Measurements from ENCODE around the gene NAXE. TPM values are rescaled to one million over a fixed set of nuclear protein-coding genes. Genes with fewer than 3 reads are reported as not detected.
"Not testable (repeated sequence)": the region's sequence is repeated elsewhere in the genome, so short reads cannot be mapped to it uniquely, and the experiment has no call there.

Gene NAXE
- total and polyA plus RNA-seq, 2 experiments from 2014 or later, result 117 to 198 TPM

DNA sequence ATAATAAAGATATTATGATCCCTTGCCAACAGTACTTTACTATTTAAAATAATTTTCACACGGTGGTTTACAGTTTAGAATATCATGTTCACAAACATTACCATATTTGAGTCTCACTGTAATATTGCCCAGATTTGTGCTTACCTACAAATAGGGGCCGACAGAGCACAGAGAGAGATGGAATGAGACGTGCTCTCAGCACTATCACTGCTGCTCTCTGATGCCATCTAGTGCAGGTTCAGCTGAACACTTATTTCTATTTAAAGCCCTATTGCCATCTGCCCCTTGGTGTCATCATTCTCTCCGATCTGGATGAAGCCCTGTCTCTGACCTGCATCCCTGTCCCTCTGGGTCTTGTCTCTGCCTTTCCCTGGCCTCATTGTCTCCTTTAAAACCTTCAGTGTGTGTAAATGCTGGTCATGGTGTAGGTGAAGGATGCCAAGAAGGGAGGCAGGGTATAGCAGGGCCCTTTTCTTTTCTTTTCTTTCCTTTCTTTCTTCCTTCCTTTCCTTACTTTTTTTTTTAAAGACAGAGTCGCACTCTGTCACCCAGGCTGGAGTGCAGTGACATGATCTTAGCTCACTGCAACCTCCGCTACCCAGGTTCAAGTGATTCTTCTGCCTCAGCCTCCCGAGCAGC is 16.6 kb downstream of the NAXE start:
- Histone ChIP-seq H3K27ac (no peak overlapping the region), H2AFZ (no peak overlapping the region), H3K4me2 (no peak overlapping the region), H3K27me3 (no peaks in the 10 kb centered on the region), H3K4me1 (ENCODE audit: insufficient read depth) (no peaks in the 10 kb centered on the region), H3K4me3 (no peak overlapping the region), H3K9me3 (ENCODE audit: low read depth) (no peaks in the 10 kb centered on the region), H3K79me2 (no peaks in the 10 kb centered on the region), H3K9me2 (replicated peaks; ENCODE audit: insufficient read depth) (no peaks in the 10 kb centered on the region), H4K20me1 (ENCODE audit: insufficient read depth, poor library complexity, severe bottlenecking) (no peaks in the 10 kb centered on the region), H3K36me3 (replicated peaks; ENCODE audit: insufficient read depth, low read depth) (no peaks in the 10 kb centered on the region)
- 37% methylated on average over 7 of the region's 7 CpGs for WGBS (ENCODE audit: low lambda C conversion rate, missing lambda C conversion rate)
- TF ChIP-seq EZH2 (IDR thresholded peaks at IDR 0.05; ENCODE audit: borderline replicate concordance) (no peak), EZH2phosphoT487 (IDR thresholded peaks at IDR 0.05; ENCODE audit: low read depth, severe bottlenecking, unreplicated experiment) (no peak)
- TF ChIP-seq, protein P1, sequence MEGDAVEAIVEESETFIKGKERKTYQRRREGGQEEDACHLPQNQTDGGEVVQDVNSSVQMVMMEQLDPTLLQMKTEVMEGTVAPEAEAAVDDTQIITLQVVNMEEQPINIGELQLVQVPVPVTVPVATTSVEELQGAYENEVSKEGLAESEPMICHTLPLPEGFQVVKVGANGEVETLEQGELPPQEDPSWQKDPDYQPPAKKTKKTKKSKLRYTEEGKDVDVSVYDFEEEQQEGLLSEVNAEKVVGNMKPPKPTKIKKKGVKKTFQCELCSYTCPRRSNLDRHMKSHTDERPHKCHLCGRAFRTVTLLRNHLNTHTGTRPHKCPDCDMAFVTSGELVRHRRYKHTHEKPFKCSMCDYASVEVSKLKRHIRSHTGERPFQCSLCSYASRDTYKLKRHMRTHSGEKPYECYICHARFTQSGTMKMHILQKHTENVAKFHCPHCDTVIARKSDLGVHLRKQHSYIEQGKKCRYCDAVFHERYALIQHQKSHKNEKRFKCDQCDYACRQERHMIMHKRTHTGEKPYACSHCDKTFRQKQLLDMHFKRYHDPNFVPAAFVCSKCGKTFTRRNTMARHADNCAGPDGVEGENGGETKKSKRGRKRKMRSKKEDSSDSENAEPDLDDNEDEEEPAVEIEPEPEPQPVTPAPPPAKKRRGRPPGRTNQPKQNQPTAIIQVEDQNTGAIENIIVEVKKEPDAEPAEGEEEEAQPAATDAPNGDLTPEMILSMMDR (IDR thresholded peaks at IDR 0.05; ENCODE audit: poor library complexity), result peak; percentile 74
- peak; percentile 85 for DNase-seq (ENCODE audit: low spot score)

DNA sequence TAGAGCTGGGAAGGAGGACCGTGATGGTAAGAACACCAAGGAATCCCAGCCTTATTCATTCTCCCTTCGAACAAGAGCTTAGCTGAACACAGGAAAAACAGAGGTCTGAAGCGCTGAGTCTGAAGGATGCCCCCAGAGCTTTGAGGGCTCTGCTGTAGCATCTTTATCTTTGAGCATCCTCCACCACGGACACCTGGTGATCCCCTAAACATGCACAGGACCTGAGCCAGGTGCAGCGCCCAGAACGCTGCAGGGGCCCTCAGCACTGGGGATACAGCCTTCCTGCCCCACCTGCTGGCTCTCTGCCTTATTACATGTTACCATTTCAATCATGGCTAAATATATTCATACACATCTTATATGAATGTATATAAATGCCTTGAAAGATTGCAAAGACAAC is 17.4 kb downstream of the NAXE start:
- no peaks in the 10 kb centered on the region for H3K4me1 ChIP-seq (ENCODE audit: insufficient read depth)
- H2AFZ ChIP-seq, result no peak overlapping the region
- DNase-seq (ENCODE audit: low spot score), result peak; percentile 62
- TF ChIP-seq, protein P1 (IDR thresholded peaks at IDR 0.05; ENCODE audit: poor library complexity), result peak; percentile 49
- TF ChIP-seq EZH2phosphoT487 (IDR thresholded peaks at IDR 0.05; ENCODE audit: low read depth, severe bottlenecking, unreplicated experiment), result no peak
- no peak overlapping the region for H3K4me3 ChIP-seq
- H3K4me2 ChIP-seq, result no peak overlapping the region
- no peaks in the 10 kb centered on the region for H4K20me1 ChIP-seq (ENCODE audit: insufficient read depth, poor library complexity, severe bottlenecking)
- WGBS (ENCODE audit: low lambda C conversion rate, missing lambda C conversion rate), result 52% methylated on average over 6 of the region's 6 CpGs
- no peaks in the 10 kb centered on the region for H3K79me2 ChIP-seq
- no peaks in the 10 kb centered on the region for H3K9me3 ChIP-seq (ENCODE audit: low read depth)
- H3K36me3 ChIP-seq (replicated peaks; ENCODE audit: insufficient read depth, low read depth), result no peaks in the 10 kb centered on the region
- H3K27me3 ChIP-seq, result no peaks in the 10 kb centered on the region
- no peaks in the 10 kb centered on the region for H3K9me2 ChIP-seq (replicated peaks; ENCODE audit: insufficient read depth)
- no peak overlapping the region for H3K27ac ChIP-seq

DNA sequence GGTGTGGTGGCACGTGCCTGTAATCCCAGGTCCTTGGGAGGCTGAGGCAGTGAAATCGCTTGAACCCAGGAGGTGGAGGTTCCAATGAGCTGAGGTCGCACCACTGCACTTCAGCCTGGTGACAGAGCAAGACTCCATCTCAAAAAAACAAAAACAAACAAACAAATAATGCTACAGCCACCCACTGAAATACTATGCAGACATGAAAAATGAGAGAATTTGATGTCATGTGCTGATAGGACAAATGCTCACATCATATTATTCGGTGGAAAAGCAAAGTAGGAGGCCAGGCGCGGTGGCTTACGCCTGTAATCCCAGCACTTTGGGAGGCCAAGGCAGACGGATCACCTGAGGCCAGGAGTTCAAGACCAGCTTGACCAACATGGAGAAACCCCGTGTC is 18.5 kb downstream of the NAXE start:
- H3K79me2 ChIP-seq; H3K4me1 ChIP-seq (ENCODE audit: insufficient read depth); H3K4me3 ChIP-seq; H4K20me1 ChIP-seq (ENCODE audit: insufficient read depth, poor library complexity, severe bottlenecking); H3K9me2 ChIP-seq (replicated peaks; ENCODE audit: insufficient read depth); H3K36me3 ChIP-seq (replicated peaks; ENCODE audit: insufficient read depth, low read depth); H3K9me3 ChIP-seq (ENCODE audit: low read depth); H3K4me2 ChIP-seq; DNase-seq (ENCODE audit: low spot score); H3K27ac ChIP-seq; H3K27me3 ChIP-seq; H2AFZ ChIP-seq: not testable (repeated sequence)
- WGBS (ENCODE audit: low lambda C conversion rate, missing lambda C conversion rate), result 88% methylated on average over 9 of the region's 9 CpGs

DNA sequence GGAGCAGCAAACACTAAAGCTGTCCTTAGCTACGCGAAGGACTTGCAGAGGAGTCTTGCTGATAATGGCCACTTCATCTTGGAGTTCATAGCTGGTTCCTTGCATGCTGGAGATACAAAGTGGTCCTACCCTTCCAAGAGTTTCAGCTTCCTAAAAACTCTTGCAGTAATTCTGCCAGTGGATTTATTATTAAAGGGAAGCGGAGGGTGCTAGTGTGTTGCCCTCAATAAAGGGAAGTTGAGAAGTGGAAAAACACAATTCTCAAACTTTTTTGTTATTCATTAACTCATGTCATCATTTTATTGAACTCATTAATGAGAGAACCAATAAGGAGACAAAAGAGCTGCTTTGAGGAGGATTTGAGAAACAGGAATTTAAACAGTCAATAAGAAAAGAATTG is 21.1 kb downstream of the NAXE start:
- Histone ChIP-seq H2AFZ (no peak overlapping the region), H3K4me2 (peak overlapping the region; percentile 4), H3K9me3 (ENCODE audit: low read depth) (no peaks in the 10 kb centered on the region), H3K4me3 (no peak overlapping the region), H3K27ac (peak overlapping the region; percentile 43), H3K79me2 (no peaks in the 10 kb centered on the region), H4K20me1 (ENCODE audit: insufficient read depth, poor library complexity, severe bottlenecking) (no peaks in the 10 kb centered on the region), H3K4me1 (ENCODE audit: insufficient read depth) (peaks cover 11% of the 10 kb centered on the region), H3K36me3 (replicated peaks; ENCODE audit: insufficient read depth, low read depth) (no peaks in the 10 kb centered on the region), H3K9me2 (replicated peaks; ENCODE audit: insufficient read depth) (no peaks in the 10 kb centered on the region), H3K27me3 (no peaks in the 10 kb centered on the region)
- no peak for DNase-seq (ENCODE audit: low spot score)
- 48% methylated on average over 3 of the region's 3 CpGs for WGBS (ENCODE audit: low lambda C conversion rate, missing lambda C conversion rate)
- no peak for TF ChIP-seq EZH2phosphoT487 (IDR thresholded peaks at IDR 0.05; ENCODE audit: low read depth, severe bottlenecking, unreplicated experiment)
- no peak for TF ChIP-seq EZH2 (IDR thresholded peaks at IDR 0.05; ENCODE audit: borderline replicate concordance)
- TF ChIP-seq, protein P1 (IDR thresholded peaks at IDR 0.05; ENCODE audit: poor library complexity), result no peak
